GM18867 (cell line): Measurements from ENCODE around the gene RSAD1.

Experiments used
- ATAC-seq: cut with Tn5 transposase; IDR thresholded peaks from one replicate; pipeline ENCODE4 v1.9.1; 2021; ENCODE audit warnings: mild to moderate bottlenecking, moderate library complexity; ENCODE audit not compliant: unreplicated experiment

Gene RSAD1

GRCh38 chr17:50517011-50517410 is 38.4 kb downstream of the RSAD1 start:
- ATAC-seq: no peak

DNA sequence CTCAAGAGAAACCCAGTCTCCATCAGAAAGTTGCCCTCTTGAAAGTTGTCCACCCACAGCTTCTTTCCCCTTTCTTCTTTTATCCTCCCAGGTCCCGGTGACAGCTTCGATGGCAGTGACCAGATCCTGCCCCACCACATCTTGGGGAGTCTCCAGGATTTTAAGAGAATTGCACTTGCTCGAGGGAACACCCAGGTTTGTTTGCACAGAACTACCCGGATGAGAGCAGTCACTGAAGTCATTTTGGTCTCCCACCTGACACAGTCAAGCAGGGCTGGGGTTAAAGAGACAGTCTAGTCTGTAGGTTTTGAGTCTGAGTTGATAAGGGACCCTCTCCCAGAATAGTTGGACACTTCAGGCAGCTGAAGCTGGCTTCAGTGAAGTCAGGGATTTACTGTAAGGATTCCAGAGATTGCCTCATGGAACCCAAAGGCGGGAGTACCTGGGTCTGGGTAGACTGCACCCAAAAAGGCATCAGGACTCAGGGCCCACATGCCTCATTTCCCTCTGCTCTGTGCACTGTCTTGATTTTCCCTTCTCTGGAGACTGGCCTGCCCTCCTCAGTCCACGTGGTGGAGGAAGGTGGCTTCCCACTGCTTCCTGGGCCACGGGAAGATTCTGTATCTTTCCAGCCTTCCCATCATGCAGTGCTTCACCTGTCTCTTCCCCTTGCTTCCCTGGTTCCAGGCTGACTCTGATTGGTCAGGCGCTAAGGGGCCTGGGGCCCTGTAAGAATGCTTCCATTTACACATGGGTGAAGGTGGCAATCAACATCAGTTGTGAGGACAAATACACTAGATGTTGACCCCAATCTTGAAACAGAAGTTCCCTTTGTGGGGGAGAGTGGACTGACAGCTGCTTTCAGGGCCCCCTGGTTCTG is 39.1 kb downstream of the RSAD1 start:
- ATAC-seq: no peak

GRCh38 chr17:50518384-50519023 is 39.8 kb downstream of the RSAD1 start:
- ATAC-seq: no peak

DNA sequence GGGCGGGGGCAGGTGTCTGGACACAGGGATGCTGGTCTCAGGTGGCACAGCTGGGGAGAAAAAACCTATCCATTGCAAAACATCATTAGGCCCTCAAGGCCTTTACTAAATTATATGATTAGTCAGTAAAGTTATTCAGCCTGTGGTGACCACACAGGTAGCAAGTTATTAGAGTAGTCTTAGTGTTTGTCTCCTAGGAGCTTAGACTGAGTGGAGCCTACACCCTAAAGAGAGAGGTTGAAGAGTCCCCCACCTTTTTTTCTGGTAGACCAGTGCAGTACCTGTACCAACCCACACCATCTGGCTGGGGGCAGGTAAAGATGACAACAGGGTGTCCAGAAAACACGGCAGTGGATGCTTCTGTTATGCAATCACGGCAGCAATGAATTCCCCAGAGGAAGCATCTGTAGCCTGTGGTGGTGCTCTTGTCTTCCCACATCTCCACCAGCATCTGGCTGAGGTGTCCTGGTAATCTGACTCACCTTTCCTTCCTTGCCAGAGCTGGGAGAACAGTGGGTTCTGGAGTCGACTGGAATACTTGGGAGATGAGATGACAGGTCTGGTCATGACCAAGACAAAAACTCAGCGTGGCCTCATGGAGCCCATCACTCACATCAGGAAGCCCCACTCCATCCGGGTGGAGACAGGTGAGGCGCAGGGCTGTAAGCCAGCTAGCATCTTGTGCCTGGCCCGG is 40.6 kb downstream of the RSAD1 start:
- ATAC-seq: no peak

- ATAC-seq: peak; percentile 37
Observed at GRCh38 chr17:50520483-50520882, 41.8 kb downstream of the RSAD1 start.

DNA sequence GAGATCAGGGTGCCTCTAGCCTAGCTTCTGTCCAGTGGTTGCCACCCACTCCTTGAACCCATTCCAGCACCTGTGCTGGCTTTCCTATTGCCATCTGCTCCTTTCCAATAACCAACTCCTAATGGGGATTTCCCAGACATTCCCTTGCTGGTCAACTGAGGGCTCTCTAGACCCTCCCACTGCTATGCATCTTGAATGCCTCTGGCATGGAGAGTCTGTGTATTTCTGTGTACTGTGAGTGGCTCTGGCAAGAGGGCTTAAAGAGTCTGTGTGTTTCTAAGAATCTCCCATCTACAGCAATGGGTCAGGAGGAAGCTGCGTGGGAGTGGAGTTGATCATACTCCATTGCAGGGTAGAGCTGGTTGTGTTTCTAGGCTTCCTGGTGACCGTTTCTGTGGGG is 42.9 kb downstream of the RSAD1 start:
- no peak for ATAC-seq

DNA sequence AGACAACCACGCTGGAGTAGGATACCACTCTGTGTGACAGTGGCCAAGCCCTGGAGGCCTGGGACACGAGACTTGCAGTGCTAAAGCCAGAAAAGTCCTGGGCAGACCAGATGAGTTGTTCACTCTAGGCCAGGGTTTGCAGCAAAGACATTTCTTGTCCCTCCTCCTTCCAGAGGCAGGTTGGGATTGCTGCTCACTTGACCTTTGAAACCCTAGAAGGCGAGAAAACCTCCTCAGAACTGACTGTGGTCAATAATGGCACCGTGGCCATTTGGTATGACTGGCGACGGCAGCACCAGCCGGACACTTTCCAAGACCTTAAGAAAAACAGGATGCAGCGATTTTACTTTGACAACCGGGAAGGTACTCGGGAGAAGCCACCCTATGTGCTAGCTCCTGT is 44.1 kb downstream of the RSAD1 start:
- ATAC-seq: no peak

- ATAC-seq: no peak
Observed at GRCh38 chr17:50523208-50523607, 44.5 kb downstream of the RSAD1 start.

GRCh38 chr17:50524838-50525237 is 46.2 kb downstream of the RSAD1 start:
- ATAC-seq: no peak

- no peak for ATAC-seq
Observed at GRCh38 chr17:50527155-50527762, 48.6 kb downstream of the RSAD1 start.

- ATAC-seq: no peak
Observed at GRCh38 chr17:50527949-50528474, 49.4 kb downstream of the RSAD1 start.

- ATAC-seq: no peak
Observed at GRCh38 chr17:50529849-50530248, 51.2 kb downstream of the RSAD1 start.

DNA sequence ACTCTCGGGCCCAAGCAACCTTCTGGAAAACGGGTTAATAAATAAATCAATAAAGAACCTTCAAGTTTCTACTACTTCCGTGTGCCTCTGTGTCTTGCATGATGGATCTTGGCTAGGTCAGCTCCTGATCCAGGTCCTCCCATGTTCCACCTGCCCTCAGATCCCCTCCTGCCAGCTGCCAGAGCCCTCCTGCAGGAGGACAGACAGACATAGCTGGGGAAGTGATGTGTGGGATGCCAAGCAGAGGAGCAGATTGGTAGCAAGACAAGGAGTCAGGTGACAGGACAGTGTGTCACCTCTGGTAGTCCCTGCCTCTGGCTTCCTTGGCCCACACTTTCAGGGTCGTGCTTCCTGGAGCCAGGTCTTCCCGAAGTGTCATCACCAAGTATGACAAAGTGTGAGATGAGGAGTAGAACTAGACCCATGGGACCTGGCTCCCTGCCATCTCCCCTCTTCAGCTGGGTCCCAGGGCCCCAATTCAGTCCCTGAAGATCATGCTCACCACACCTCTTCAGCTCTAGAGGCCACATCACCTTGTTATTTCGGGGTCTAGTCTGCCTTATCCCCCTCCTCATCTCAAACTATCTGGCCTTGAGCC is 52.9 kb downstream of the RSAD1 start:
- no peak for ATAC-seq

GRCh38 chr17:50532452-50533024 is 53.9 kb downstream of the RSAD1 start, which contains the start of gene EPN3:
EPN3 (plus strand) TSS chr17:50532735; CDS start chr17:50536557, 3,822 bp downstream.
- no peak for ATAC-seq

DNA sequence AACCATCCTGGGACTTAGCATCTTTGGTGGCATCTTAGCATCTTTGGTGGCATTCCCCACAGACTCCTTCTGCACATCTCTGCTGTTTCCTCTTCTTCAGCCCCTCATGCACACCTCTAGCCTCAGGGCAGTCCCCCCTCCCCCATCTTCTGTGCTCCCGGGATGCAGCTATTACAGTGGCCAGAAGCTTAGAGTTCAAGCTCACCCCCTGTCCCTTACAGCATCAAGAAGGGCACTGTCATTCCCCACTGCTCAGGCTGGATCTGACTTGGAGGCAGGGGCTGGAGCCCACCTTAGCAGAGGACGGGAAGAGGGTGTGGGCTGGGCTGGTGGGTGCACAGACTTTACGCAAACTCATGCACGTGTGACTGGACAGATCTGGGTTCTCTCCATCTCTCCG is 54.5 kb downstream of the RSAD1 start:
- ATAC-seq: no peak

DNA sequence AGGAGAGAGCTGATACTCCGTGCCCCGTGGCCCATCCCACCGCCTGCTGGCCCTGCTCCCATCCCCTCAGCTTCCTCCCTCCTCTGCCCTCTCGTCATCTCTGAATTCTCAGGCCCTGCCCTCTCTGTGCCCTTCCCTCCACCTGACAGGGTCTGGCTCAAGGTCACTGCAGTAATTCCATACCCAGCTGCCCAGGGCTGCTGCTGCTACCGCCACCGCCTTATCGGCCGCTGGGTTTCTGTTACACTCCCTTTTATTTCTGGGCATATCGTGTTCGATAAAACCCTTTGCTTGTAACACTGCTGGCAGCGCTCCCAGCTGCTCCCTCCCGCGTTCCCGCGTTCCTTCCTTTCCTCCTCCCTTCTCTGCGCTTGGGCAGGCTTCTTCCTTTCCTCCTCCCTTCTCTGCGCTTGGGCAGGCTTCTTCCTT is 55.1 kb downstream of the RSAD1 start:
- ATAC-seq: no peak

GRCh38 chr17:50534222-50534978 is 55.7 kb downstream of the RSAD1 start:
- no peak for ATAC-seq

- no peak for ATAC-seq
Observed at GRCh38 chr17:50534979-50535326, 56.3 kb downstream of the RSAD1 start.

GRCh38 chr17:50535407-50535806 is 56.7 kb downstream of the RSAD1 start:
- ATAC-seq: no peak
